ENCODE measurements around the gene MLLT1. TPM values are rescaled to one million over a fixed set of nuclear protein-coding genes. Genes with fewer than 3 reads are reported as not detected.

MLLT1 gene
- total RNA-seq, 1 experiment from 2014 or later, result 80.1 TPM

DNA sequence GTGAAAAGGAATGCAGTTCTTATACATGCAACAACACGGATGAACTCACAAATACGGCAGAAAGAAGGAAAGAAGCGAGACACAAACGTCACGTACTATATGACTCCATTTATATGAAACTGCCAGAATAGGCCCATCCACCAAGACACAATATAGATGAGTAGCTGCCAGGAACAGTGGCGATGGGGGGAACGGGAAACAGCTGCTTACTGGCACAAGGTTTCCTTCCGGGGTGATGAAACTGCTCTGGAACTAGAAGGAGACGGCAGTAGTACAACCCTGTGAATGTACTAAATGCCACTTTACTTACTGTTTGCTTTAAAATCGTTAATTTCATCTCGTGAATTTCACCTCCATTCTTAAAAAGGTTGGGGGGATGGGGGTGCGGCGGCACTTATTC is 28.9 kb downstream of the MLLT1 start:
- intact Hi-C loops (cut with micrococcal nuclease; ENCODE audit: unreplicated experiment), result no loop called here
- no peak for DNase-seq (ENCODE audit: low spot score)
- POLR2A ChIA-PET (ENCODE audit: low non-redundant PET), result no interaction called here
- TF ChIP-seq EZH2 (IDR thresholded peaks at IDR 0.05; ENCODE audit: borderline replicate concordance, low read depth, low read length, poor library complexity, severe bottlenecking), result no peak
- TF ChIP-seq, protein P1, sequence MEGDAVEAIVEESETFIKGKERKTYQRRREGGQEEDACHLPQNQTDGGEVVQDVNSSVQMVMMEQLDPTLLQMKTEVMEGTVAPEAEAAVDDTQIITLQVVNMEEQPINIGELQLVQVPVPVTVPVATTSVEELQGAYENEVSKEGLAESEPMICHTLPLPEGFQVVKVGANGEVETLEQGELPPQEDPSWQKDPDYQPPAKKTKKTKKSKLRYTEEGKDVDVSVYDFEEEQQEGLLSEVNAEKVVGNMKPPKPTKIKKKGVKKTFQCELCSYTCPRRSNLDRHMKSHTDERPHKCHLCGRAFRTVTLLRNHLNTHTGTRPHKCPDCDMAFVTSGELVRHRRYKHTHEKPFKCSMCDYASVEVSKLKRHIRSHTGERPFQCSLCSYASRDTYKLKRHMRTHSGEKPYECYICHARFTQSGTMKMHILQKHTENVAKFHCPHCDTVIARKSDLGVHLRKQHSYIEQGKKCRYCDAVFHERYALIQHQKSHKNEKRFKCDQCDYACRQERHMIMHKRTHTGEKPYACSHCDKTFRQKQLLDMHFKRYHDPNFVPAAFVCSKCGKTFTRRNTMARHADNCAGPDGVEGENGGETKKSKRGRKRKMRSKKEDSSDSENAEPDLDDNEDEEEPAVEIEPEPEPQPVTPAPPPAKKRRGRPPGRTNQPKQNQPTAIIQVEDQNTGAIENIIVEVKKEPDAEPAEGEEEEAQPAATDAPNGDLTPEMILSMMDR (conservative IDR thresholded peaks at IDR 0.05; ENCODE audit: low read depth, low read length), result no peak
- Histone ChIP-seq H3K9me3 (ENCODE audit: low read depth, low read length, poor library complexity, severe bottlenecking) (peaks cover 4% of the 10 kb centered on the region), H3K4me3 (ENCODE audit: low read depth, low read length, poor library complexity, severe bottlenecking) (no peak overlapping the region), H3K36me3 (ENCODE audit: insufficient read depth, low read length, poor library complexity, severe bottlenecking) (peaks cover 8% of the 10 kb centered on the region), H3K4me1 (ENCODE audit: insufficient read depth, low read length, poor library complexity, severe bottlenecking) (peaks cover 12% of the 10 kb centered on the region), H3K27ac (ENCODE audit: low read depth, low read length, poor library complexity, severe bottlenecking) (no peak overlapping the region), H3K27me3 (replicated peaks; ENCODE audit: insufficient read depth, low read depth, low read length, poor library complexity) (no peaks in the 10 kb centered on the region)
- CTCF ChIA-PET, result no interaction called here
- BruUV-seq (replicated peaks), result no TSS peak

DNA sequence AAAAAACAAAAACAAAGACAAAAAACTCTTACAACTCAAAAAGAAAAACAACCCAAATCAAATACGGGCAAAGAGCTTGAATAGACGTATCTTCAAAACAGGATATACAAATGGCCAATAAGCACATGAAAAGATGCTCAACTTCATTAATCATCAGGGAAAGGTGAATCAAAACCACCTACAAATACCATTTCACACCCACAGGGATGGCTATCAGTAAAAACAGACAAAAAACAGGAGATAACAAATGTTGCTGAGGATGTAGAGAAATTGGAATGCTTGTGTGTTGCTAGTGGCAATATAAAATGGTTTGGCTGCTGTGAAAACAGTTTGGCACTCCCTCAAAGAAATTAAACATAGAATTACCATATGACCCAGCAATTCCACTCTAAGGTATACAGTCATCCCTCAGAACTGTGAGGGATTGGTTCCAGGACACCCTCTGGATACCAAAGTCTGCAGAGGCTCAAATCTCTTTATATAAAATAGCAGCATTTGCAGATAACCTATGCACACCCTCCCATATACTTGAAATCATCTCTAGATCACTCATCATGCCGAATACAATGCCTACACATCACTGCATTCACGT is 29.7 kb downstream of the MLLT1 start:
- POLR2A ChIA-PET (ENCODE audit: low non-redundant PET), result no interaction called here
- Histone ChIP-seq H3K27me3 (replicated peaks; ENCODE audit: insufficient read depth, low read depth, low read length, poor library complexity) (no peaks in the 10 kb centered on the region), H3K36me3 (ENCODE audit: insufficient read depth, low read length, poor library complexity, severe bottlenecking) (peaks cover 8% of the 10 kb centered on the region), H3K9me3 (ENCODE audit: low read depth, low read length, poor library complexity, severe bottlenecking) (peaks cover 4% of the 10 kb centered on the region), H3K4me1 (ENCODE audit: insufficient read depth, low read length, poor library complexity, severe bottlenecking) (peaks cover 12% of the 10 kb centered on the region), H3K27ac (ENCODE audit: low read depth, low read length, poor library complexity, severe bottlenecking) (no peak overlapping the region), H3K4me3 (ENCODE audit: low read depth, low read length, poor library complexity, severe bottlenecking) (no peak overlapping the region)
- CTCF ChIA-PET, result no interaction called here
- BruUV-seq (replicated peaks), result no TSS peak
- no peak for DNase-seq (ENCODE audit: low spot score)
- no peak for TF ChIP-seq EZH2 (IDR thresholded peaks at IDR 0.05; ENCODE audit: borderline replicate concordance, low read depth, low read length, poor library complexity, severe bottlenecking)
- TF ChIP-seq, protein P1 (conservative IDR thresholded peaks at IDR 0.05; ENCODE audit: low read depth, low read length), result no peak
- intact Hi-C loops (cut with micrococcal nuclease; ENCODE audit: unreplicated experiment), result no loop called here

DNA sequence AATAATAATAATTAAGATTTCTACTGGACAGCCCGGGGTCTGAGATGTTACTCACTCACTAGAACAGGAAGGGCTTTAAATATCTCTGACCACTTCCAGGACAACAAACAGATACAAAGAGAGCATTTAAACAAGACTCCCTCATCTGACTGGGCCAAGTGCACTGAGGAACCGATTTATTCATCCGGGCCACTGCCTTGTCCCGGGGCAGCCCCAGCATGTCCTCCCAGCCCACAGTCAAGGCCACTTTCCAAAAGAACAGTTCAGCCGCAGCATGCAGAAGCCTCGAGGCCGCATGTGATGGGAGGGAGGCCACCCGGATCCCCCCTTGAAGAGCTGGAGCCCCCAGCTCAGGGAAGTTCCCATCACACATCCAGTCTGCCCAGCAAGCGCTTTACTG is 30.5 kb downstream of the MLLT1 start:
- TF ChIP-seq, protein P1 (conservative IDR thresholded peaks at IDR 0.05; ENCODE audit: low read depth, low read length), result no peak
- TF ChIP-seq EZH2 (IDR thresholded peaks at IDR 0.05; ENCODE audit: borderline replicate concordance, low read depth, low read length, poor library complexity, severe bottlenecking), result no peak
- Histone ChIP-seq H3K27ac (ENCODE audit: low read depth, low read length, poor library complexity, severe bottlenecking) (no peak overlapping the region), H3K27me3 (replicated peaks; ENCODE audit: insufficient read depth, low read depth, low read length, poor library complexity) (no peaks in the 10 kb centered on the region), H3K9me3 (ENCODE audit: low read depth, low read length, poor library complexity, severe bottlenecking) (peaks cover 4% of the 10 kb centered on the region), H3K4me3 (ENCODE audit: low read depth, low read length, poor library complexity, severe bottlenecking) (no peak overlapping the region), H3K4me1 (ENCODE audit: insufficient read depth, low read length, poor library complexity, severe bottlenecking) (peaks cover 12% of the 10 kb centered on the region), H3K36me3 (ENCODE audit: insufficient read depth, low read length, poor library complexity, severe bottlenecking) (peaks cover 7% of the 10 kb centered on the region)
- intact Hi-C loops (cut with micrococcal nuclease; ENCODE audit: unreplicated experiment), result no loop called here
- no TSS peak for BruUV-seq (replicated peaks)
- ChIA-PET POLR2A (ENCODE audit: low non-redundant PET) (no interaction called here), CTCF (no interaction called here)
- no peak for DNase-seq (ENCODE audit: low spot score)
